ENCODE measurements around the gene ADCY4.

ADCY4 gene

GRCh38 chr14:24314377-24315193 is 20.3 kb downstream of the ADCY4 start:
- DNase-seq = no peak

GRCh38 chr14:24313913-24314312 is 21.0 kb downstream of the ADCY4 start:
- DNase-seq = no peak

GRCh38 chr14:24312736-24313507 is 21.9 kb downstream of the ADCY4 start:
- DNase-seq = peak in 1 of 2 experiments; percentile 44

GRCh38 chr14:24311837-24312615 is 22.8 kb downstream of the ADCY4 start:
- DNase-seq = no peak

- peak; percentile 67 to 73 for DNase-seq
Observed at GRCh38 chr14:24310646-24311604, 23.9 kb downstream of the ADCY4 start, which contains the start of gene LTB4R. Gene LTB4R, plus strand, starts transcription at chr14:24311502. Its CDS starts 4,150 bp downstream, at chr14:24315652.

GRCh38 chr14:24310265-24310645 is 24.6 kb downstream of the ADCY4 start:
- no peak for DNase-seq

GRCh38 chr14:24309538-24310264 is 25.2 kb downstream of the ADCY4 start, which contains the start of gene LTB4R2:
Gene LTB4R2, plus strand, starts transcription at chr14:24310140. Its CDS starts 525 bp downstream, at chr14:24310665.
- DNase-seq = no peak

- no peak for DNase-seq
Observed at GRCh38 chr14:24308342-24309124, 26.3 kb downstream of the ADCY4 start.

GRCh38 chr14:24307575-24308341 is 27.1 kb downstream of the ADCY4 start, which contains the start of gene CIDEB:
Gene CIDEB, minus strand, starts transcription at chr14:24307977. Its CDS starts 119 bp downstream, at chr14:24307858.
- peak; percentile 66 to 75 for DNase-seq

- DNase-seq = no peak
Observed at GRCh38 chr14:24307156-24307574, 27.7 kb downstream of the ADCY4 start.

GRCh38 chr14:24304019-24304387 is 30.9 kb downstream of the ADCY4 start:
- DNase-seq = no peak

- DNase-seq = no peak
Observed at GRCh38 chr14:24300326-24300980, 34.4 kb downstream of the ADCY4 start.

GRCh38 chr14:24299255-24300191 is 35.3 kb downstream of the ADCY4 start, which contains the start of the genes DHRS1 and NOP9:
Gene DHRS1, minus strand, starts transcription at chr14:24299780. Its CDS starts 674 bp downstream, at chr14:24299106.
Gene NOP9, plus strand, starts transcription at chr14:24299850. Its CDS starts 105 bp downstream, at chr14:24299955.
- DNase-seq = peak; percentile 94 to 95

GRCh38 chr14:24298892-24299254 is 36.0 kb downstream of the ADCY4 start:
- peak in 1 of 2 experiments; percentile 26 for DNase-seq

GRCh38 chr14:24297190-24297964 is 37.5 kb downstream of the ADCY4 start:
- no peak for DNase-seq

- DNase-seq = peak; percentile 75 to 78
Observed at GRCh38 chr14:24296341-24297157, 38.3 kb downstream of the ADCY4 start.
